Epithelial cell of esophagus (primary cell): Measurements from ENCODE around the gene NTF3.

Experiments
- DNase-seq: peaks from one replicate; pipeline ENCODE4 v3.0.0; 2010; ENCODE audit warnings: low read depth
- H3K4me3 ChIP-seq: 2 replicates; pipeline ENCODE4 v1.5.1; 2011; ENCODE audit warnings: mild to moderate bottlenecking, low read length, control low read depth
- CTCF ChIP-seq: IDR thresholded peaks from 2 replicates; pipeline ENCODE4 v1.5.1; 2011; ENCODE audit warnings: low read depth, mild to moderate bottlenecking, low read length, control low read depth, inconsistent platforms; ENCODE audit not compliant: insufficient read depth; ENCODE audit errors: missing control alignments

Gene NTF3

DNA sequence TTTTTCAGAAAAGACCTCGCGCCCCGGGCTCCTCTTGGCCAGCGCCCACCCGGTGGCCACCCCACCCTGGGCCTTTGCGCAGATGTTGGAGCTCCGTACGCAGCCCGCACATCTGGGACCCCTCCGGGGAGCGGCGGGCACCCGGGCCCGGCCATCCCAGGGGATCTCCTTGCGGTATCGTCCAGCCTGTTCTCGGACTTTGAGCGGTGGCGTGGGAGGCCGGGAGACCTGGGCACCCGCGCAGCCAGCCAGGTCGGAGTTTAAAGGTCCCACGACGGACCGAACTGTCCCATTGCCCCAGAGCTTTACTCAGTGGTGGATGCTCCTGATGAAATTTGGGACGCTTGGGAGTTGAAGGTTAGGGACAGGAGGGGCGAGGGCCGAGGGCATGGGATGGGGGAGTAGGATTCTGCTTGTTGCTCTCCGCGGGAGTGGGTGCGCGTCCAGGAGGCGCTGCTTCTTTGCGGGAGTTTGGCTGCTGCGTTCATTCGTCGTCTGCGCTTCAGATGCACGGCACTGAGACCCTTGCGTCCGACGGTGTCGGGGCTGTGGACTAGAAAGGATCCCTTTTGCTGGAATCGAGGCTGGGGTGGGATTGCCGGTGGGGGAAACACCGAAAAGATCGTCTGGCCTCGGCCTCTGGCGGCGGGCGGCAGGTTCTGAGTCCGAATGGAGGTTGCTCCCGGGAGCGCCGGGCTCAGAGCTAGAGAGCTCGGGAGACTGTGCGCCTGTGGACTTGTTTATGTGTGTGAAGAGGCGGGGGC lies 1.4 kb downstream of the NTF3 start:
- no peak overlapping the region for H3K4me3 ChIP-seq
- DNase-seq, result no peak
- no peak for TF ChIP-seq CTCF

- no peak overlapping the region for H3K4me3 ChIP-seq
- TF ChIP-seq CTCF, result no peak
- no peak for DNase-seq
These were observed 2.1 kb downstream of the NTF3 start for GRCh38 chr12:5433845-5434646.

DNA sequence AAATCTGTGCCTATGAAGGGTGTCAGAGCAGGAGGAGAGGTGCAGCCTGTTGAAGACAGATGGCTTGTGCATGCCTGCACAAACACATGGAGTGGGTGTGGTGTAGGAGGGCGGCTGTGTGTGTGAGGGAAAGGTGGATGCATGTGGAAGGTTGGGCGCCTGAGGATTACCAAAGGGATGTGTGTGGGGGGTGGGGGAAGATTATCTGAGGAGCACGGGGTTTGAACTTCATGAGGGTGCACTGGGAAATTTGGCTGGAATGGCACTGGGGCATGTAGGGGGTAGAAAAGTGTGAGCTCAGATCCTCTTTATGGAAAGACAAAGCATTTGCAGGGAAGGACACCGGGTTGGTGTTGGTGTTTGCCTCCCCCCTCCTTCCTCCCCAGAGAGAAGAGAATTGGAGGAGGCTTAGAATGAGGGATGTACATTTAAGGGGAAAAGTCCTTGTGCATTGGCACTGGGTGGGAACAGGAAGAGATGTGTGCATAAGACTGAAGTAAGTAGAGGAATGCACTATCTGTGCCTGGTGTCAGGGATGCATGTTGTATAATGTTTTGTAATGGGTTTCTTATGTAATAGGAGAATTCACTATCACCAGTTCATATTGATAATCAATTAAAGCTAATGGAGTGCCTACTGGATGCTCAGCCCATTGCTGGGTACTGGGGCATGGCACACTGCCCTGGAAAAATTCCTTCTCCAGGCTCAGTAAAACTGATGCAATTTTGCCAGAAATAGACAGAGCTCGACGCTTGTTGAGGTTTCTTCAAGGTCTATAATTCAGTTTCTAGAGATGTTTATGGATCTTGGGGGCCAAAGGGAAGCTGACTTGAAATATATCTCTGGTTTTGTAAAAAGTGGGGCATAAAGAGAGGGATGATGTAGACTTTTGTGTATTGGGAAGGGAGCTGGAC lies 3.0 kb downstream of the NTF3 start:
- no peak overlapping the region for H3K4me3 ChIP-seq
- TF ChIP-seq CTCF, result no peak
- no peak for DNase-seq

GRCh38 chr12:5437182-5437583 lies 5.3 kb downstream of the NTF3 start:
- TF ChIP-seq CTCF, result no peak
- no peak for DNase-seq
- no peak overlapping the region for H3K4me3 ChIP-seq

DNA sequence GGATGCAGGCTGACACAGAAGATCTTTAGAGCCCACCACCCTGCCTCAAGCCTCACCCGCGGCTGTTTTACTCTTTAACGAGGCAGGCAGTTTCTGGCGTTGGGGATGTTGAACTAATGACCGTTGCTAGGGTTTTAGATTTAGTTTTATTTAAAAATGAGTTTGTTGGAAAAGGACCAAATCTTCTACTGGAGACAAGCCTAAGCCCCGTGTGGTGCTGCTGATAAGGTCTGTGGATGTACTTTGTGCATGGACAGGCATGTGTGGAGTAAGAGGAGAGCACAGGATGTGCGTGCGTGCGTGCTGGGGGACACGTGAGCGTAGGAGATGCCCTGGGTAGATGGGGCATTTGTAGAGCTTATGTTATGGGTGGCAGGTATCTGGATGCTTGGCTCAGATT lies 5.7 kb downstream of the NTF3 start:
- no peak overlapping the region for H3K4me3 ChIP-seq
- TF ChIP-seq CTCF, result no peak
- no peak for DNase-seq

DNA sequence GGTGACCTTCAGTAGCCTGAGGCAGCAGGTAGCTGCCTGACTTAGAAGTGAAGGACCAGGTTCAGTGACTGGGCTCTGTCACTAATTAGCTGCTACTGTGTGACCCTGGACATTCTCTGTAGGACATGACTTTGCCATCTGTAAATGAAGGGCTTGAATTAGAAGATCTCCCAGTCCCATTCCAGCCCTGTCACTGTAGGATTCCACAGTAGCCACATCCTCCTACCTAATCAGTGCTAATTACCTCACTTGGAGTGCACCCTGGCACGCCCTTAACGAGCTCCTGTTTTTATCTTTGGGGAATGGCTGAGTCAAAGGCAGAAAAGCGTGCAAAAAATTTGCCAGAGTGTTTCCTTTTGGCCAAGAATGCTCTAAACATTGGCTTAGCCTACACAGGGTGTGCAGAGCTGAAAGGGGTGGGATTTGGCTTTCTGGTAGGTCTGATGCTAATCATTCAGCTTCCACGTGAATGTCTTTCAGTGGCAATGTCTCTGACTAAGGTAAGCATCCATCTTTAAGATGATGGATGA lies 6.8 kb downstream of the NTF3 start:
- no peak for TF ChIP-seq CTCF
- H3K4me3 ChIP-seq, result no peak overlapping the region
- DNase-seq, result no peak
